Activated CD4-positive, alpha-beta T cell treated with anti-CD3 and anti-CD28 coated beads for 24 hours (primary cell): ENCODE results near the gene VSIG8.

ENCODE experiments used
- DNase-seq, 2 donors: peaks; one replicate each; pipeline ENCODE4 v3.0.0-alpha.2; 2020; ENCODE audit warnings: low read depth in 2 of 2

VSIG8 gene

GRCh38 chr1:159883134-159883533 lies 20.7 kb upstream of the VSIG8 start:
- DNase-seq: no peak

DNA sequence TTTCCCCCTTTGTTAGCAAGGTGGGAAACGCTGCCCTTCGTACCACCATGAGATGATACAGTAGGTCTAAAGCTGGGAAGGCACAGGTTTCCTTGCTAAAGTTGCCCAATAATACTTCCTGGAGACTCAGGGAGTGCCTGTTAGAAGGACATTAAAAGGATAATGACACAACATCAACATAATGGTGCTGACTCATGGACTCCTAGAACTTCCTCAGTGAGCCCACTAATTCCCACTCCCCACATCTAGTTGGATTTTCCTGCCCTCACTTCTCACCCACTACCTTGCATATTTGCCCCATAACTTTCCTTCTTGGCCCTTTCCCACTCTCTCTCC lies 20.0 kb upstream of the VSIG8 start:
- DNase-seq: no peak

GRCh38 chr1:159881622-159882526 lies 19.4 kb upstream of the VSIG8 start:
- peak in 1 of 2 donors; percentile 6 for DNase-seq

- DNase-seq: no peak
These were observed 18.0 kb upstream of the VSIG8 start for GRCh38 chr1:159880430-159880829.

GRCh38 chr1:159879977-159880376 lies 17.5 kb upstream of the VSIG8 start:
- no peak for DNase-seq

DNA sequence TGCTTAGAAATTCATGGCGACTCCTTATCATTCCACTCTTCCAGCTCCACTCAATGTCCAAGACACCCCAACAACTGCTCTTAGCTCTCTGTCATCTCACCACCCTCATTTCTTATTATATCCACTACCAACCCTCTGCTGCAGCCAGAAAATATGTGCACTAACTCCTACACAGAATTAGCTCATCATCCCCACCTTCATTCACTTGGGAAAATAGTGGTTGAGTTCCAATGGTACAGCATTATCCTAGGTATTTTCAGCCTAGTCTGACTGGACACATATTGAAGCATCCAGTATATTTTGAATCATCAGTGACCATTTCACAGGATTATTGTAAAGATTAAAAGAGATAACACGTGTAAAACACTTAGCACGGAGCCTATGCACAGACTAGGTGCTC lies 16.7 kb upstream of the VSIG8 start:
- no peak for DNase-seq

DNA sequence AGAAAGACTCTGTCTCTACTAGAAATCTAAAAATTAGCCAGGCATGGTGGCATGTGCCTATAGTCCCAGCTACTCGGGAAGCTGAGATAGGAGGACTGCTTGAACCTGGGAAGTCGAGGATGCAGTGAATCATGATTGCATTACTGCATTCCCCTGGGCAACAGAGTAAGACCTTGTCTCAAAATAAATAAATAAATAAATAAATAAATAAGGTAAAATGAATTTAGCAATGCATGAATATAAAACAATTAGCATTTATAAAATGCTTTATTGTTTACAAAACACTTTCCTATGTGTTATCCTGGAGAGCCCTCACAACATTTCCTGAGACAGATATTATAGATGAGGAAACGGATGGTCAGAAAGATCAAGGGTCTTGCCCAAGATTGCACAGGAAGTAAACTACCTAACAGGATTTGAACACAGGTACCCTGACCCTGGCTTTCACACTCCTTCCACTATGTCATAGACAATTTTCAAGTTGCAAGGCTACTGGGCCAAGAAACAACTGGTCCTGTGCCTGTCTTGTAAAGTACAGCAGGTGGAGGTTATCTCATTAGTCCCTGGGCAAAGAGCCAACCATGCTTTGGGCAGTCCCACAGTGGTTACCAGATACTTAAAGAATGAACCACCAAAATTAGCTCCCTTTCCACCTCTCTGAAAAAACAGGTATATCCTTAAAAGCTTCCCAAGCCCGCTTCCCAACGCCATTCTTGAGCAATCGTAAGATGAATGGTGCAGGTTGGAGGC lies 15.4 kb upstream of the VSIG8 start:
- no peak for DNase-seq

DNA sequence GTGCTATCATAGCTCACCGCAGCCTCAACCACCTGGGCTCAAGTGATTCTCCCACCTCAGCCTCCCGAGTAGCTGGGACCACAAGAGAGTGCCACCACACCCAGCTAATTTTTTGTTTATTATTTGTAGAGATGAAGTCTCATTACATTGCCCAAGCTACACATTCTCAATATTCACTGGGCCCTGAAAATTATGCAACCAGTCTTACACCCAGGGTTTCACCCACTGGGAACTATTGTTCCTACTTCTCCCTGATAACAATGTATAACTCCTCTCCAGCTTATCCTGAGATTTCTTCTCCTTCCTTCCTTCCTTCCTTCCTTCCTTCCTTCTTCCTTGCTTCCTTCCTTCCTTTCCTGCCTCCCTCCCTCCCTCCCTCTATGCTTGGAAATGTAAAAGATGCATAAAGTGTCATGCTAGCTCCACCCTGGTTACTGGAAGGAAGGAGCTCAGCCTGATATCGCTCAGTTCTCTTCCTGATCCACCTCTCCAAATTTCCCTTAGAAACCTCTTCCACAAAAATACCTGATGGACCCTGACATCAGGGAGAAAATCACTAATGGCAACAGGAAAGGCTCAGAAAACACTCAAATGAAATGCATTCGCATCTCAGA lies 11.2 kb upstream of the VSIG8 start:
- no peak for DNase-seq

GRCh38 chr1:159872891-159873290 lies 10.4 kb upstream of the VSIG8 start:
- DNase-seq: no peak

- DNase-seq: no peak
These were observed 8.2 kb upstream of the VSIG8 start for GRCh38 chr1:159870704-159871103.

DNA sequence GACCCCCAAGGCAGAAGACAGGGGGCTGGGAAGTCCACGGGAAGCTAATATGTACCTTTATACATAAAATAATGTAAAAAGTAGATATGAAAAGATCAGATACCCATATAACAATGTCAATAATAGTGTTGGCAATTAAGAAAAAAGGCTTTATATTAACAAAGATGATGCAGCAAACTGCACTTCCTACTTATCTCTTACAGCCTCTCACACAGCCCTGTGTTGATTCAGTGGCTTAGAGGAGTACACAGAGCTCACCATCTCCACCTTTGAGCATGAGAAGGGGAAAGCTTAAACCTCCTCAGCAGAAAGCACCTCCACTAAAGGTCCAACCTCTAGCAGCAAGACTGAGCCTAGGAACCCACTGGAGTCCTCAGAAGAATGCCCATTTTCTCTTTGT lies 7.2 kb upstream of the VSIG8 start:
- DNase-seq: no peak

- no peak for DNase-seq
These were observed 6.7 kb upstream of the VSIG8 start for GRCh38 chr1:159869173-159869572.

GRCh38 chr1:159868766-159869165 lies 6.3 kb upstream of the VSIG8 start:
- DNase-seq: no peak

DNA sequence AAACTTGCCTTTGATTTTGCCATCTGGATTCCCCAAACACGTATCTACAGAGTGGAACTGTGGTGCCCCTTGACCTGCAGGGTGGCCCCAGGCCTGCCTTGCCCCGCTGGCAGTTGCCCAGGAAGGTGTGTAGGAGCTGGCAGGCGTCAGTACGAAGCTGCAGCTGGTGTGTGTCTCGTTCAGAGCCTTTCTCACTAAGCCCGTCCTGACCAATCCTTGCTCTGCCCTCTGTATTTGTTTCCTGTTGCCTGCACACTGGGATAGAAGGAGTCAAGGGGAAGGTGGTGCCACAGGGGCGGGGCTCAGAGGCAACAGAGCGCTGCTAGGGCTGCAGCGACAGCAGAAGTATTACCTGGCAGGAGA lies 5.2 kb upstream of the VSIG8 start:
- no peak for DNase-seq

GRCh38 chr1:159866905-159867663 lies 4.6 kb upstream of the VSIG8 start:
- no peak for DNase-seq

DNA sequence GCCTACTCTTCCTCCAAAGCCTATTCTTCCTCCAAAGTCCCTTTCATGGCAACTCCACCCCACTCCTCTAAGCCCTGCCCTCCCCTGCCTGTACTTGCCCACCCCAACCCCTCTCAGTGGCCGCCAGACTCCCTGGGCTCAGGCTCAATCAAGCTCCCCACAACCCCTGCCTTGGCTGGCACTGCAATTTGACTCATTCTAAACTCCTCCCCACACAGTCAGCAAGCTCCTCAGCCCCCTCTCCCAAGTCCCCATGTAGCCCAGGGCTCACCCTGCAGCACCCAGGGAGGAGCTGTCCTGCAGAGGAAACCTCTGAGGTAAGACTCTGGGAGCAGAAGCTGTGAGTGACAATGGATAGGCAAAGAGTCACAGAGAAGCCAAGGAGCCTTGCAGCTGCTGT lies 3.6 kb upstream of the VSIG8 start:
- DNase-seq: no peak

GRCh38 chr1:159864262-159864661 lies 1.8 kb upstream of the VSIG8 start:
- DNase-seq: no peak

- no peak for DNase-seq
These were observed 426 bp downstream of the VSIG8 start for GRCh38 chr1:159862031-159862430.

DNA sequence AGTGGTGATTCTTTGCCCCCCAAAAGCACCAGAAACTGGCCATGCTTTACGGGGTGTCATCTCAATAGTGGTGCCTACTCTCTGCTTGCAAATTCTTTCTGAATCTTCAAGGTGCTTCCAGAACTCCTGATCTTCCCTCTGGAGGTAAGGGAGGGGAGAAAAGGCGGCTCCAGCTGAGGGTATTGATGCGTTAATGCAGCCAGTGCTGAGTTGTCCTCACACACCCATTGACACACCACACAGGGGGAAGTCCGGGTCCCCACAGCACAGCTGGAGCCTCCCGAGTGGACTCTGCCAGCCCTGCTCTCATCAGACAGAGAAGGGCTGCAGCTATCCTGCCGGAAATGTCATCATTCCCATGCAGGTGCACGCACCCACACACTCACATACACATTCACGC lies 1.2 kb downstream of the VSIG8 start:
- DNase-seq: no peak

DNA sequence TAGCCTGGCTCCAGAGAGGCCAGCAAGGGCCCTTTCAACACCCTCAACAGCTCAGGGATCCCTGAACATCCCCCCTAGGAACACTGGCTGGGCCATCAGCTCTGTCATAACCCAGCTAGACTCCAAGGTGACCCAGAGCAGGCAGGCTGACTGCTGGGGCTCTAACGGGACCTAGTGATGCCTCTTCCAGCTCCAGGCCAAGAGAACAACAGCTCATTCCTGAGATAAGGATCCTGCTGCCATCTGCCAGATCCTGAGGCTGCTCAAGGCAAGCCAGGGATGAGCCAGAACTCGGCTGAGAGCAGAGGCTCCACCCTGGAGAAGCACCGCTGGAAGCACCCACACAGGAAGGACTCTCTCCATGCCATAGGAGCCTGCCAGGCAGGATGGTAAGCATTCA lies 2.0 kb downstream of the VSIG8 start:
- no peak for DNase-seq

DNA sequence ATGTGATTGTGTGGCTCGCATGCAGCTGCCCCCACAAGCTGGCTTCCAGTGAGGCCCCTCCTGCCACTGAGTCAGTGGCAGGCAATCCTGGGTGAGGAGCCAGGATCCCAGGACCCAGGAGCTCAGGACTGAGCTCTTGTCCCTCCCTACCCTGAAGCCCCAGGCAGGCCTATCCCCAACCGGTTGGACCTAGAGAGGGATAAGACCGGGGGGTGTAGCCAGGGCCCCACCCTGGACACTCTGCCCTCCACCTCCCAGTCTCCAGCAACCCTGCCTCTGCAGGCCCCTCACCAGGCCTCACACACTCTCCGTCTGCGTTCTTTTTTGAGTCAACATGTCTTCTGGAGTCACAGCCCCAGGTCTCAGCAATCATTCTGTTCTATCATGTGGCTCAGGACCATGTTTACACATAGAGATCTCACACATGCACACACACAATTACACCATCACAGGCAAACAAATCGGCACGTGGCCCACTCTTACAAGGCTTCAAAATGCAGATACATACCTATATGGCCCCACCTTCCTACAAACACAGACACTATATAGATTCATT lies 2.6 kb downstream of the VSIG8 start:
- no peak for DNase-seq

DNA sequence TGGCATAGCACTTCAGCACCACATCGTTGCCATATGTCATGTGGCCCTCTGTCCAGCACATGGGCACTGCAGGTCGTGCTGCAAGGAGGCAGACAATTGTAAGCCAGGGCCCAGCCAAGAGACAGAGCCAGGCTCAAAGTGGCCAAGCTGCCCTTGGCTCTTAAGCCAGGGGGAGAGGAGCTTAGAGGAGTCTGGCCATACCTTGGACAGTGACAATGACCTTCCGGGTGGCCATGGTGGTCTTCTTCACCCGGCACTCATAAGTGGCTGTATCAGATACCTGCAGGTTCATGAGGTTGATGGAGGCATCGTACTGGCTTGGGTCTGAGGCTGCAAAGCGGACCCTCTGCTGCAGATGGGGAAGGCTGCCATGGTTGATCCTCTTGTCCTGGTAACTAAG lies 4.6 kb downstream of the VSIG8 start:
- DNase-seq: no peak
